ENCODE measurements around the gene CSRP3.

DNA sequence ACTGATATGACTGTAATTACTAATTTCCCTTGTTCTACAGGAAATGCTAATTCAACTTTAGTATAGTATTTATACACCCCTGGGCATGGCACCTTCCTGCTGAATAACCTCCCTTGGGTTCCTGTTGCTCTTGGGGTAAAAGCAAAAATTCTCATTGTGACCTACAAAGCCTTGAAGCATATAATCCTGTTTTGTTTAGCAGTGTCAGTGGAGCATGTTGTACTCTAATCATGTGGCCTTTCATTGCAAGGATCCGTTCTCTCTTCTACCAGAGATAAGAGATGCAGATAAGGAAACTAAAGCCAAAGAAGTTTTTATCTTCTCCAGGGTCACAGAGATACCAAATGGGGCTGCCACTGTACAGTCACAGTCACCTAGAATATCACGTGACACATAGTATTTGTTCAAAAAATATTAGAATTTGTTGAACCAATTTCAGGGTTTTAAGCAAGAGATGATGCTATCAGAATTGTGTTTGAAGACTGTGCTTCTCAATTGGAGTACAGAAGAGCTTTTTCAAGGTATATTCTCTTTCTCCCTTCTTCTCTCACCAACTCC, 25.1 kb downstream of the CSRP3 start:
- TF ChIP-seq, protein P1, sequence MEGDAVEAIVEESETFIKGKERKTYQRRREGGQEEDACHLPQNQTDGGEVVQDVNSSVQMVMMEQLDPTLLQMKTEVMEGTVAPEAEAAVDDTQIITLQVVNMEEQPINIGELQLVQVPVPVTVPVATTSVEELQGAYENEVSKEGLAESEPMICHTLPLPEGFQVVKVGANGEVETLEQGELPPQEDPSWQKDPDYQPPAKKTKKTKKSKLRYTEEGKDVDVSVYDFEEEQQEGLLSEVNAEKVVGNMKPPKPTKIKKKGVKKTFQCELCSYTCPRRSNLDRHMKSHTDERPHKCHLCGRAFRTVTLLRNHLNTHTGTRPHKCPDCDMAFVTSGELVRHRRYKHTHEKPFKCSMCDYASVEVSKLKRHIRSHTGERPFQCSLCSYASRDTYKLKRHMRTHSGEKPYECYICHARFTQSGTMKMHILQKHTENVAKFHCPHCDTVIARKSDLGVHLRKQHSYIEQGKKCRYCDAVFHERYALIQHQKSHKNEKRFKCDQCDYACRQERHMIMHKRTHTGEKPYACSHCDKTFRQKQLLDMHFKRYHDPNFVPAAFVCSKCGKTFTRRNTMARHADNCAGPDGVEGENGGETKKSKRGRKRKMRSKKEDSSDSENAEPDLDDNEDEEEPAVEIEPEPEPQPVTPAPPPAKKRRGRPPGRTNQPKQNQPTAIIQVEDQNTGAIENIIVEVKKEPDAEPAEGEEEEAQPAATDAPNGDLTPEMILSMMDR (IDR thresholded peaks at IDR 0.05), result no peak
- no peak for TF ChIP-seq POLR2A (IDR thresholded peaks at IDR 0.05)
